NT2/D1 (cell line): ENCODE results near the gene SPAG5.
"Not testable (repeated sequence)": the region's sequence is repeated elsewhere in the genome, so short reads cannot be mapped to it uniquely, and the experiment has no call there.

Experiments
- DNase-seq: peaks from one replicate; pipeline ENCODE4 v3.0.0-alpha.2; 2011; ENCODE audit warnings: low read depth, low spot score
- H3K27me3 ChIP-seq: 2 replicates; pipeline ENCODE4 v1.6.0; 2011; ENCODE audit warnings: mild to moderate bottlenecking; ENCODE audit not compliant: insufficient read length, insufficient read depth
- H3K36me3 ChIP-seq: 2 replicates; pipeline ENCODE4 v1.6.1; 2011; ENCODE audit warnings: mild to moderate bottlenecking, low read length, mixed read lengths; ENCODE audit not compliant: insufficient read depth, insufficient read length
- H3K4me1 ChIP-seq: 2 replicates; pipeline ENCODE4 v1.5.1; 2011; ENCODE audit not compliant: insufficient read depth, insufficient read length
- H3K4me3 ChIP-seq: 2 replicates; pipeline ENCODE4 v1.5.1; 2011; ENCODE audit warnings: low read depth; ENCODE audit not compliant: insufficient read length
- H3K9ac ChIP-seq: 2 replicates; pipeline ENCODE4 v1.6.0; 2011; ENCODE audit warnings: low read depth; ENCODE audit not compliant: insufficient read length
- H3K9me3 ChIP-seq: 2 replicates; pipeline ENCODE4 v1.5.1; 2011; ENCODE audit warnings: mild to moderate bottlenecking, low read length; ENCODE audit not compliant: insufficient read depth
- SUZ12 ChIP-seq: IDR thresholded peaks from 2 replicates; pipeline ENCODE4 v1.6.1; 2011; ENCODE audit not compliant: insufficient read length, insufficient read depth; ENCODE audit errors: extremely low read depth
- YY1 ChIP-seq: IDR thresholded peaks from 2 replicates; pipeline ENCODE4 v1.6.1; 2011; ENCODE audit not compliant: insufficient read length, insufficient read depth
- ZNF274 ChIP-seq: IDR thresholded peaks from 2 replicates; pipeline ENCODE4 v1.6.1; 2011; ENCODE audit warnings: mild to moderate bottlenecking, low read depth, low read length

SPAG5 gene

GRCh38 chr17:28620010-28620409 is 21.2 kb upstream of the SPAG5 start:
- H3K9me3 ChIP-seq = no peaks in the 10 kb centered on the region
- DNase-seq = no peak
- peaks cover 93% of the 10 kb centered on the region for H3K36me3 ChIP-seq
- no peak overlapping the region for H3K9ac ChIP-seq
- no peaks in the 10 kb centered on the region for H3K4me1 ChIP-seq
- H3K4me3 ChIP-seq = no peak overlapping the region
- H3K27me3 ChIP-seq = no peaks in the 10 kb centered on the region
- TF ChIP-seq YY1 = no peak
- TF ChIP-seq SUZ12 = no peak
- TF ChIP-seq ZNF274 = no peak

GRCh38 chr17:28618464-28618863 is 19.6 kb upstream of the SPAG5 start:
- peaks cover 3% of the 10 kb centered on the region for H3K4me1 ChIP-seq

GRCh38 chr17:28616281-28616680 is 17.5 kb upstream of the SPAG5 start:
- no peak for TF ChIP-seq YY1
- TF ChIP-seq SUZ12 = no peak
- TF ChIP-seq ZNF274 = no peak
- Histone ChIP-seq H3K4me3 (no peak overlapping the region), H3K4me1 (peaks cover 3% of the 10 kb centered on the region), H3K9me3 (no peaks in the 10 kb centered on the region), H3K27me3 (no peaks in the 10 kb centered on the region), H3K9ac (no peak overlapping the region), H3K36me3 (peaks cover 94% of the 10 kb centered on the region)
- DNase-seq = no peak

More at GRCh38 chr17:28618464-28618863, 19.6 kb upstream of the SPAG5 start:
- Histone ChIP-seq H3K27me3 (no peaks in the 10 kb centered on the region), H3K9ac (no peak overlapping the region), H3K36me3 (peaks cover 93% of the 10 kb centered on the region), H3K9me3 (no peaks in the 10 kb centered on the region), H3K4me3 (no peak overlapping the region)
- DNase-seq = no peak
- TF ChIP-seq YY1 (no peak), ZNF274 (no peak), SUZ12 (no peak)

GRCh38 chr17:28615260-28615940 is 16.6 kb upstream of the SPAG5 start:
- DNase-seq = no peak

GRCh38 chr17:28613931-28614381 is 15.1 kb upstream of the SPAG5 start, which contains the start of gene RSKR:
Gene RSKR (minus strand): TSS chr17:28614185. CDS start chr17:28614161, 24 bp downstream.
- peaks cover 3% of the 10 kb centered on the region for H3K4me1 ChIP-seq
- H3K9me3 ChIP-seq = no peaks in the 10 kb centered on the region
- no peaks in the 10 kb centered on the region for H3K27me3 ChIP-seq
- no peak within 1 kb of the TSS for H3K4me3 ChIP-seq
- TF ChIP-seq ZNF274 = no peak
- TF ChIP-seq YY1 = no peak
- no peak for TF ChIP-seq SUZ12
- peaks cover 89% of the 10 kb centered on the region for H3K36me3 ChIP-seq
- DNase-seq = no peak
- no peak within 1 kb of the TSS for H3K9ac ChIP-seq

More at GRCh38 chr17:28615260-28615940, 16.6 kb upstream of the SPAG5 start:
- Histone ChIP-seq H3K4me1 (peaks cover 3% of the 10 kb centered on the region), H3K36me3 (peaks cover 94% of the 10 kb centered on the region), H3K4me3 (no peak overlapping the region), H3K9me3 (no peaks in the 10 kb centered on the region), H3K9ac (no peak overlapping the region), H3K27me3 (no peaks in the 10 kb centered on the region)
- TF ChIP-seq SUZ12 = no peak
- no peak for TF ChIP-seq ZNF274

- Histone ChIP-seq H3K9ac (no peak overlapping the region), H3K36me3 (peaks cover 87% of the 10 kb centered on the region), H3K4me1 (peaks cover 3% of the 10 kb centered on the region), H3K4me3 (no peak overlapping the region), H3K27me3 (no peaks in the 10 kb centered on the region), H3K9me3 (no peaks in the 10 kb centered on the region)
- no peak for DNase-seq
- TF ChIP-seq YY1 (no peak), SUZ12 (no peak), ZNF274 (no peak)
Measured at GRCh38 chr17:28612936-28613872, 14.4 kb upstream of the SPAG5 start.

GRCh38 chr17:28612531-28612930 is 13.7 kb upstream of the SPAG5 start:
- Histone ChIP-seq H3K9ac (peak overlapping the region; percentile 32), H3K36me3 (peaks cover 85% of the 10 kb centered on the region), H3K9me3 (no peaks in the 10 kb centered on the region), H3K4me3 (no peak overlapping the region), H3K4me1 (peaks cover 3% of the 10 kb centered on the region), H3K27me3 (no peaks in the 10 kb centered on the region)
- DNase-seq = no peak
- TF ChIP-seq ZNF274 (no peak), SUZ12 (no peak), YY1 (no peak)

- Histone ChIP-seq H3K27me3 (no peaks in the 10 kb centered on the region), H3K9me3 (no peaks in the 10 kb centered on the region), H3K4me1 (peaks cover 3% of the 10 kb centered on the region), H3K4me3 (no peak overlapping the region), H3K9ac (no peak overlapping the region), H3K36me3 (peaks cover 69% of the 10 kb centered on the region)
- no peak for DNase-seq
- no peak for TF ChIP-seq SUZ12
- TF ChIP-seq ZNF274 = no peak
- no peak for TF ChIP-seq YY1
Measured at GRCh38 chr17:28610376-28610775, 11.6 kb upstream of the SPAG5 start.

- not testable (repeated sequence) for H3K9me3 ChIP-seq, H3K9ac ChIP-seq, H3K27me3 ChIP-seq, H3K4me1 ChIP-seq, H3K4me3 ChIP-seq, DNase-seq
- peaks cover 12% of the 10 kb centered on the region for H3K36me3 ChIP-seq
Measured at GRCh38 chr17:28604031-28604430, 5.2 kb upstream of the SPAG5 start.
